ENCODE results near the gene IRF2BPL. TPM values are rescaled to one million over a fixed set of nuclear protein-coding genes. Genes with fewer than 3 reads are reported as not detected.
A peak's percentile ranks its signal among the peaks of the same experiment; 100 is the strongest.

IRF2BPL gene
- total RNA-seq, 1 experiment from 2014 or later = 24.7 TPM

GRCh38 chr14:77045238-77046162, 17.0 kb upstream of the IRF2BPL start:
- CTCF ChIA-PET = interaction anchor here (0.9 to 1.8 kb wide), 6 partner anchors 9 to 132 kb away, joined by 3 to 8 read pairs (median 4); no protein-coding TSS in a partner anchor
- Mint-ChIP-seq H3K9me3 (ENCODE audit: unreplicated experiment) (no peaks in the 10 kb centered on the region), H3K27me3 (ENCODE audit: insufficient read depth, unreplicated experiment) (no peaks in the 10 kb centered on the region), H3K4me3 (ENCODE audit: unreplicated experiment) (no peak overlapping the region), H3K36me3 (ENCODE audit: insufficient read depth, unreplicated experiment) (no peaks in the 10 kb centered on the region), H3K4me1 (ENCODE audit: low read depth, unreplicated experiment) (peaks cover 35% of the 10 kb centered on the region), H3K27ac (ENCODE audit: unreplicated experiment) (no peak overlapping the region)
- H3K4me1 ChIP-seq = peaks cover 41% of the 10 kb centered on the region
- intact Hi-C loops (cut with micrococcal nuclease; ENCODE audit: unreplicated experiment) = loop anchor here (2.0 kb wide), 1 partner anchor 17 kb away; the partner anchor contains the start of gene IRF2BPL
- BruUV-seq (replicated peaks) = no TSS peak
- POLR2A ChIA-PET = interaction anchor here (0.6 to 1.0 kb wide), 3 partner anchors 11 to 23 kb away, joined by 5 to 7 read pairs (median 6); no protein-coding TSS in a partner anchor
- H3K4me3 ChIP-seq (ENCODE audit: low read depth, low read length) = no peak overlapping the region
- DNase-seq = no peak
- H3K9me3 ChIP-seq = no peaks in the 10 kb centered on the region
- no peaks in the 10 kb centered on the region for H3K27me3 ChIP-seq (replicated peaks; ENCODE audit: control insufficient read depth, insufficient read depth, low read length)
- TF ChIP-seq, protein P1, sequence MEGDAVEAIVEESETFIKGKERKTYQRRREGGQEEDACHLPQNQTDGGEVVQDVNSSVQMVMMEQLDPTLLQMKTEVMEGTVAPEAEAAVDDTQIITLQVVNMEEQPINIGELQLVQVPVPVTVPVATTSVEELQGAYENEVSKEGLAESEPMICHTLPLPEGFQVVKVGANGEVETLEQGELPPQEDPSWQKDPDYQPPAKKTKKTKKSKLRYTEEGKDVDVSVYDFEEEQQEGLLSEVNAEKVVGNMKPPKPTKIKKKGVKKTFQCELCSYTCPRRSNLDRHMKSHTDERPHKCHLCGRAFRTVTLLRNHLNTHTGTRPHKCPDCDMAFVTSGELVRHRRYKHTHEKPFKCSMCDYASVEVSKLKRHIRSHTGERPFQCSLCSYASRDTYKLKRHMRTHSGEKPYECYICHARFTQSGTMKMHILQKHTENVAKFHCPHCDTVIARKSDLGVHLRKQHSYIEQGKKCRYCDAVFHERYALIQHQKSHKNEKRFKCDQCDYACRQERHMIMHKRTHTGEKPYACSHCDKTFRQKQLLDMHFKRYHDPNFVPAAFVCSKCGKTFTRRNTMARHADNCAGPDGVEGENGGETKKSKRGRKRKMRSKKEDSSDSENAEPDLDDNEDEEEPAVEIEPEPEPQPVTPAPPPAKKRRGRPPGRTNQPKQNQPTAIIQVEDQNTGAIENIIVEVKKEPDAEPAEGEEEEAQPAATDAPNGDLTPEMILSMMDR (IDR thresholded peaks at IDR 0.05; ENCODE audit: insufficient read depth in 1 of 2, low read depth in 1 of 2, low read length in 1 of 2, severe bottlenecking in 1 of 2, unreplicated experiment in 1 of 2) = no peak
- H3K36me3 ChIP-seq (ENCODE audit: control insufficient read depth, insufficient read depth, low read length) = no peaks in the 10 kb centered on the region

- Mint-ChIP-seq H3K27ac (ENCODE audit: unreplicated experiment) (no peak overlapping the region), H3K9me3 (ENCODE audit: unreplicated experiment) (no peaks in the 10 kb centered on the region), H3K4me1 (ENCODE audit: low read depth, unreplicated experiment) (peaks cover 35% of the 10 kb centered on the region), H3K27me3 (ENCODE audit: insufficient read depth, unreplicated experiment) (no peaks in the 10 kb centered on the region), H3K36me3 (ENCODE audit: insufficient read depth, unreplicated experiment) (no peaks in the 10 kb centered on the region), H3K4me3 (ENCODE audit: unreplicated experiment) (no peak overlapping the region)
- ChIA-PET POLR2A (interaction anchor here (0.5 to 1.0 kb wide), 3 partner anchors 11 to 1173 kb away, joined by 3 to 6 read pairs (median 5); no protein-coding TSS in a partner anchor), CTCF (interaction anchor here (0.9 to 1.8 kb wide), 6 partner anchors 8 to 131 kb away, joined by 3 to 8 read pairs (median 4); no protein-coding TSS in a partner anchor)
- TF ChIP-seq, protein P1 (IDR thresholded peaks at IDR 0.05; ENCODE audit: insufficient read depth in 1 of 2, low read depth in 1 of 2, low read length in 1 of 2, severe bottlenecking in 1 of 2, unreplicated experiment in 1 of 2) = no peak
- Histone ChIP-seq H3K27me3 (replicated peaks; ENCODE audit: control insufficient read depth, insufficient read depth, low read length) (no peaks in the 10 kb centered on the region), H3K4me3 (ENCODE audit: low read depth, low read length) (no peak overlapping the region), H3K36me3 (ENCODE audit: control insufficient read depth, insufficient read depth, low read length) (no peaks in the 10 kb centered on the region), H3K9me3 (no peaks in the 10 kb centered on the region), H3K4me1 (peaks cover 43% of the 10 kb centered on the region)
- intact Hi-C loops (cut with micrococcal nuclease; ENCODE audit: unreplicated experiment) = loop anchor here (1.0 to 5.0 kb wide), 4 partner anchors 11 to 78 kb away; partner anchors contain the start of gene IRF2BPL
- no TSS peak for BruUV-seq (replicated peaks)
- peak; percentile 67 to 71 for DNase-seq
Observed at GRCh38 chr14:77044783-77045237, 16.3 kb upstream of the IRF2BPL start.

- TF ChIP-seq, protein P1 (IDR thresholded peaks at IDR 0.05; ENCODE audit: insufficient read depth in 1 of 2, low read depth in 1 of 2, low read length in 1 of 2, severe bottlenecking in 1 of 2, unreplicated experiment in 1 of 2) = no peak
- no peak overlapping the region for H3K4me3 ChIP-seq (ENCODE audit: low read depth, low read length)
- peaks cover 43% of the 10 kb centered on the region for H3K4me1 ChIP-seq
- no peak overlapping the region for H3K4me3 Mint-ChIP-seq (ENCODE audit: unreplicated experiment)
- no TSS peak for BruUV-seq (replicated peaks)
- H3K27me3 Mint-ChIP-seq (ENCODE audit: insufficient read depth, unreplicated experiment) = no peaks in the 10 kb centered on the region
- H3K36me3 Mint-ChIP-seq (ENCODE audit: insufficient read depth, unreplicated experiment) = no peaks in the 10 kb centered on the region
- CTCF ChIA-PET = interaction anchor here (0.9 to 1.8 kb wide), 3 partner anchors 27 to 130 kb away, joined by 3 to 8 read pairs (median 5); no protein-coding TSS in a partner anchor
- intact Hi-C loops (cut with micrococcal nuclease; ENCODE audit: unreplicated experiment) = loop anchor here (1.0 to 5.0 kb wide), 4 partner anchors 10 to 77 kb away; partner anchors contain the start of gene IRF2BPL
- H3K36me3 ChIP-seq (ENCODE audit: control insufficient read depth, insufficient read depth, low read length) = no peaks in the 10 kb centered on the region
- H3K27me3 ChIP-seq (replicated peaks; ENCODE audit: control insufficient read depth, insufficient read depth, low read length) = no peaks in the 10 kb centered on the region
- H3K4me1 Mint-ChIP-seq (ENCODE audit: low read depth, unreplicated experiment) = peaks cover 35% of the 10 kb centered on the region
- no peaks in the 10 kb centered on the region for H3K9me3 ChIP-seq
- no peak for DNase-seq
- H3K9me3 Mint-ChIP-seq (ENCODE audit: unreplicated experiment) = no peaks in the 10 kb centered on the region
- H3K27ac Mint-ChIP-seq (ENCODE audit: unreplicated experiment) = peak overlapping the region; percentile 86
- POLR2A ChIA-PET = interaction anchor here (0.5 kb wide), 1 partner anchor 1172 kb away, joined by 3 read pairs; no protein-coding TSS in a partner anchor
Observed at GRCh38 chr14:77043984-77044485, 15.5 kb upstream of the IRF2BPL start.
